ENCODE results near the gene MCFD2.

DNA sequence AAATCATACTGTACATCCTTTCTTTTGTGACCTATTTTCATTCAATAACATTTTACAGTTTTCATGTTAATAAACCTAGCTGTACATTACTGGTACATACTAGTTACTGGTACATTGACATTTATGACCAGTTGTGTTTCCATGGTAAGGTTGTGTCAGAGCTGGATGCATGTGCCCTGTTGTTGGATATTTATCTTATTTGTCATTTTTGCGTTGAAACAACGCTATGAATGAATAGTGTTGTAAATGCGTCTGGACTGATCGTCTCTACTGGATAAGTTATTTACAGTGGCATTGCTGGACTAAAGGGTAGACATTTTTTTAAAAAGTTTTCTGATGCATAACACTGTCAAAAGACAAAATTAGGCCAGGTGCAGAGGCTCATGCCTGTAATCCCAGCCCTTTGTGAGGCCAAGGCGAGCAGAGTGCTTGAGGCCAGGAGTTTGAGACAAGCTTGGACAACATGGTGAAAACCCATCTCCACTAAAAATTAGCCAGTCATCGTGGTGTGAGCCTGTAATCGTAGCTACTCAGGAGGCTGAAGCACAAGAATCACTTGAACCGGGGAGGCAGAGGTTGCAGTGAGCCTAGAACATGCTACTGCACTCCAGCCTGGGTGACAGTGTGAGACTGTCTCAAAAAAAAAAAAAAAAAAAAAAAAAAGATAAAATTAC lies 40.2 kb downstream of the MCFD2 start:
- TF ChIP-seq PBX3 (IDR thresholded peaks at IDR 0.05), result no peak
- TF ChIP-seq, protein P1, sequence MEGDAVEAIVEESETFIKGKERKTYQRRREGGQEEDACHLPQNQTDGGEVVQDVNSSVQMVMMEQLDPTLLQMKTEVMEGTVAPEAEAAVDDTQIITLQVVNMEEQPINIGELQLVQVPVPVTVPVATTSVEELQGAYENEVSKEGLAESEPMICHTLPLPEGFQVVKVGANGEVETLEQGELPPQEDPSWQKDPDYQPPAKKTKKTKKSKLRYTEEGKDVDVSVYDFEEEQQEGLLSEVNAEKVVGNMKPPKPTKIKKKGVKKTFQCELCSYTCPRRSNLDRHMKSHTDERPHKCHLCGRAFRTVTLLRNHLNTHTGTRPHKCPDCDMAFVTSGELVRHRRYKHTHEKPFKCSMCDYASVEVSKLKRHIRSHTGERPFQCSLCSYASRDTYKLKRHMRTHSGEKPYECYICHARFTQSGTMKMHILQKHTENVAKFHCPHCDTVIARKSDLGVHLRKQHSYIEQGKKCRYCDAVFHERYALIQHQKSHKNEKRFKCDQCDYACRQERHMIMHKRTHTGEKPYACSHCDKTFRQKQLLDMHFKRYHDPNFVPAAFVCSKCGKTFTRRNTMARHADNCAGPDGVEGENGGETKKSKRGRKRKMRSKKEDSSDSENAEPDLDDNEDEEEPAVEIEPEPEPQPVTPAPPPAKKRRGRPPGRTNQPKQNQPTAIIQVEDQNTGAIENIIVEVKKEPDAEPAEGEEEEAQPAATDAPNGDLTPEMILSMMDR (IDR thresholded peaks at IDR 0.05), result no peak
- TF ChIP-seq EZH2phosphoT487 (IDR thresholded peaks at IDR 0.05; ENCODE audit: borderline replicate concordance, low read depth), result no peak
- TF ChIP-seq, protein P2, sequence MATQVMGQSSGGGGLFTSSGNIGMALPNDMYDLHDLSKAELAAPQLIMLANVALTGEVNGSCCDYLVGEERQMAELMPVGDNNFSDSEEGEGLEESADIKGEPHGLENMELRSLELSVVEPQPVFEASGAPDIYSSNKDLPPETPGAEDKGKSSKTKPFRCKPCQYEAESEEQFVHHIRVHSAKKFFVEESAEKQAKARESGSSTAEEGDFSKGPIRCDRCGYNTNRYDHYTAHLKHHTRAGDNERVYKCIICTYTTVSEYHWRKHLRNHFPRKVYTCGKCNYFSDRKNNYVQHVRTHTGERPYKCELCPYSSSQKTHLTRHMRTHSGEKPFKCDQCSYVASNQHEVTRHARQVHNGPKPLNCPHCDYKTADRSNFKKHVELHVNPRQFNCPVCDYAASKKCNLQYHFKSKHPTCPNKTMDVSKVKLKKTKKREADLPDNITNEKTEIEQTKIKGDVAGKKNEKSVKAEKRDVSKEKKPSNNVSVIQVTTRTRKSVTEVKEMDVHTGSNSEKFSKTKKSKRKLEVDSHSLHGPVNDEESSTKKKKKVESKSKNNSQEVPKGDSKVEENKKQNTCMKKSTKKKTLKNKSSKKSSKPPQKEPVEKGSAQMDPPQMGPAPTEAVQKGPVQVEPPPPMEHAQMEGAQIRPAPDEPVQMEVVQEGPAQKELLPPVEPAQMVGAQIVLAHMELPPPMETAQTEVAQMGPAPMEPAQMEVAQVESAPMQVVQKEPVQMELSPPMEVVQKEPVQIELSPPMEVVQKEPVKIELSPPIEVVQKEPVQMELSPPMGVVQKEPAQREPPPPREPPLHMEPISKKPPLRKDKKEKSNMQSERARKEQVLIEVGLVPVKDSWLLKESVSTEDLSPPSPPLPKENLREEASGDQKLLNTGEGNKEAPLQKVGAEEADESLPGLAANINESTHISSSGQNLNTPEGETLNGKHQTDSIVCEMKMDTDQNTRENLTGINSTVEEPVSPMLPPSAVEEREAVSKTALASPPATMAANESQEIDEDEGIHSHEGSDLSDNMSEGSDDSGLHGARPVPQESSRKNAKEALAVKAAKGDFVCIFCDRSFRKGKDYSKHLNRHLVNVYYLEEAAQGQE (IDR thresholded peaks at IDR 0.05; ENCODE audit: low read depth, low read length), result no peak
- no peak for TF ChIP-seq FOSL2 (IDR thresholded peaks at IDR 0.05; ENCODE audit: borderline replicate concordance, low read depth)
- TF ChIP-seq FOXJ3 (CRISPR knock-in tag; IDR thresholded peaks at IDR 0.05), result no peak
- TF ChIP-seq MXI1 (IDR thresholded peaks at IDR 0.05; ENCODE audit: low read depth, low read length), result no peak

All from SK-N-SH (cell line).